ENCODE measurements around the gene POLN.

The POLN gene

DNA sequence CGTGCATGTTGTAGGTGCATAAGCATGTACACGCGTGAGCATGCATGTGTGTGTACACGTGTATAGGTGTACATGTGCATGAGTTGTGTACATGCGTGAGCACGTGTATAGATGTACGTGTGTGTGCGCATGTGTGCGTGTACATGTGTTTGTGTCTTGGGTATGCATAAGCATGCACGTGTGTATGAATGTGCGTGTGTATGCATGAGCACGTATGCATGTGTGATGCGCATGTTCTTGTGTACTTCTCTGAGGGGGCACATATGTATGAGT, 173.8 kb downstream of the POLN start:
- TF ChIP-seq ZFP30 (CRISPR knock-in tag; IDR thresholded peaks at IDR 0.05) (no peak), PPARA (CRISPR knock-in tag; IDR thresholded peaks at IDR 0.05; ENCODE audit: borderline replicate concordance) (no peak), ZNF70 (CRISPR knock-in tag; IDR thresholded peaks at IDR 0.05) (no peak), ZFP3 (CRISPR knock-in tag; IDR thresholded peaks at IDR 0.05) (no peak), GLIS3 (CRISPR knock-in tag; IDR thresholded peaks at IDR 0.05) (no peak), BACH2 (CRISPR knock-in tag; IDR thresholded peaks at IDR 0.05; ENCODE audit: borderline replicate concordance) (no peak), ISL1 (CRISPR knock-in tag; IDR thresholded peaks at IDR 0.05) (no peak), SNAI2 (CRISPR knock-in tag; IDR thresholded peaks at IDR 0.05) (no peak), ESRRG (CRISPR knock-in tag; IDR thresholded peaks at IDR 0.05) (no peak), TCF4 (CRISPR knock-in tag; IDR thresholded peaks at IDR 0.05; ENCODE audit: borderline replicate concordance) (no peak), ZNF8 (CRISPR knock-in tag; IDR thresholded peaks at IDR 0.05) (no peak), OSR1 (CRISPR knock-in tag; IDR thresholded peaks at IDR 0.05) (no peak), RARB (CRISPR knock-in tag; IDR thresholded peaks at IDR 0.05) (no peak)
- TF ChIP-seq, protein P1, sequence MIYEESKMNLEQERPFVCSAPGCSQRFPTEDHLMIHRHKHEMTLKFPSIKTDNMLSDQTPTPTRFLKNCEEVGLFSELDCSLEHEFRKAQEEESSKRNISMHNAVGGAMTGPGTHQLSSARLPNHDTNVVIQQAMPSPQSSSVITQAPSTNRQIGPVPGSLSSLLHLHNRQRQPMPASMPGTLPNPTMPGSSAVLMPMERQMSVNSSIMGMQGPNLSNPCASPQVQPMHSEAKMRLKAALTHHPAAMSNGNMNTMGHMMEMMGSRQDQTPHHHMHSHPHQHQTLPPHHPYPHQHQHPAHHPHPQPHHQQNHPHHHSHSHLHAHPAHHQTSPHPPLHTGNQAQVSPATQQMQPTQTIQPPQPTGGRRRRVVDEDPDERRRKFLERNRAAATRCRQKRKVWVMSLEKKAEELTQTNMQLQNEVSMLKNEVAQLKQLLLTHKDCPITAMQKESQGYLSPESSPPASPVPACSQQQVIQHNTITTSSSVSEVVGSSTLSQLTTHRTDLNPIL (CRISPR knock-in tag; IDR thresholded peaks at IDR 0.05; ENCODE audit: low read depth) = no peak
- TF ChIP-seq, protein P2, sequence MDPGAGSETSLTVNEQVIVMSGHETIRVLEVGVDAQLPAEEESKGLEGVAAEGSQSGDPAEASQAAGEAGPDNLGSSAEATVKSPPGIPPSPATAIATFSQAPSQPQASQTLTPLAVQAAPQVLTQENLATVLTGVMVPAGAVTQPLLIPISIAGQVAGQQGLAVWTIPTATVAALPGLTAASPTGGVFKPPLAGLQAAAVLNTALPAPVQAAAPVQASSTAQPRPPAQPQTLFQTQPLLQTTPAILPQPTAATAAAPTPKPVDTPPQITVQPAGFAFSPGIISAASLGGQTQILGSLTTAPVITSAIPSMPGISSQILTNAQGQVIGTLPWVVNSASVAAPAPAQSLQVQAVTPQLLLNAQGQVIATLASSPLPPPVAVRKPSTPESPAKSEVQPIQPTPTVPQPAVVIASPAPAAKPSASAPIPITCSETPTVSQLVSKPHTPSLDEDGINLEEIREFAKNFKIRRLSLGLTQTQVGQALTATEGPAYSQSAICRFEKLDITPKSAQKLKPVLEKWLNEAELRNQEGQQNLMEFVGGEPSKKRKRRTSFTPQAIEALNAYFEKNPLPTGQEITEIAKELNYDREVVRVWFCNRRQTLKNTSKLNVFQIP (CRISPR knock-in tag; IDR thresholded peaks at IDR 0.05; ENCODE audit: borderline replicate concordance, low read depth) = no peak
- TF ChIP-seq, protein P3, sequence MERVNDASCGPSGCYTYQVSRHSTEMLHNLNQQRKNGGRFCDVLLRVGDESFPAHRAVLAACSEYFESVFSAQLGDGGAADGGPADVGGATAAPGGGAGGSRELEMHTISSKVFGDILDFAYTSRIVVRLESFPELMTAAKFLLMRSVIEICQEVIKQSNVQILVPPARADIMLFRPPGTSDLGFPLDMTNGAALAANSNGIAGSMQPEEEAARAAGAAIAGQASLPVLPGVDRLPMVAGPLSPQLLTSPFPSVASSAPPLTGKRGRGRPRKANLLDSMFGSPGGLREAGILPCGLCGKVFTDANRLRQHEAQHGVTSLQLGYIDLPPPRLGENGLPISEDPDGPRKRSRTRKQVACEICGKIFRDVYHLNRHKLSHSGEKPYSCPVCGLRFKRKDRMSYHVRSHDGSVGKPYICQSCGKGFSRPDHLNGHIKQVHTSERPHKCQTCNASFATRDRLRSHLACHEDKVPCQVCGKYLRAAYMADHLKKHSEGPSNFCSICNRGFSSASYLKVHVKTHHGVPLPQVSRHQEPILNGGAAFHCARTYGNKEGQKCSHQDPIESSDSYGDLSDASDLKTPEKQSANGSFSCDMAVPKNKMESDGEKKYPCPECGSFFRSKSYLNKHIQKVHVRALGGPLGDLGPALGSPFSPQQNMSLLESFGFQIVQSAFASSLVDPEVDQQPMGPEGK (CRISPR knock-in tag; IDR thresholded peaks at IDR 0.05; ENCODE audit: borderline replicate concordance) = no peak
- TF ChIP-seq, protein P4, sequence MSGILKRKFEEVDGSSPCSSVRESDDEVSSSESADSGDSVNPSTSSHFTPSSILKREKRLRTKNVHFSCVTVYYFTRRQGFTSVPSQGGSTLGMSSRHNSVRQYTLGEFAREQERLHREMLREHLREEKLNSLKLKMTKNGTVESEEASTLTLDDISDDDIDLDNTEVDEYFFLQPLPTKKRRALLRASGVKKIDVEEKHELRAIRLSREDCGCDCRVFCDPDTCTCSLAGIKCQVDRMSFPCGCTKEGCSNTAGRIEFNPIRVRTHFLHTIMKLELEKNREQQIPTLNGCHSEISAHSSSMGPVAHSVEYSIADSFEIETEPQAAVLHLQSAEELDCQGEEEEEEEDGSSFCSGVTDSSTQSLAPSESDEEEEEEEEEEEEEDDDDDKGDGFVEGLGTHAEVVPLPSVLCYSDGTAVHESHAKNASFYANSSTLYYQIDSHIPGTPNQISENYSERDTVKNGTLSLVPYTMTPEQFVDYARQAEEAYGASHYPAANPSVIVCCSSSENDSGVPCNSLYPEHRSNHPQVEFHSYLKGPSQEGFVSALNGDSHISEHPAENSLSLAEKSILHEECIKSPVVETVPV (CRISPR knock-in tag; IDR thresholded peaks at IDR 0.05) = no peak
- ATAC-seq = no peak

DNA sequence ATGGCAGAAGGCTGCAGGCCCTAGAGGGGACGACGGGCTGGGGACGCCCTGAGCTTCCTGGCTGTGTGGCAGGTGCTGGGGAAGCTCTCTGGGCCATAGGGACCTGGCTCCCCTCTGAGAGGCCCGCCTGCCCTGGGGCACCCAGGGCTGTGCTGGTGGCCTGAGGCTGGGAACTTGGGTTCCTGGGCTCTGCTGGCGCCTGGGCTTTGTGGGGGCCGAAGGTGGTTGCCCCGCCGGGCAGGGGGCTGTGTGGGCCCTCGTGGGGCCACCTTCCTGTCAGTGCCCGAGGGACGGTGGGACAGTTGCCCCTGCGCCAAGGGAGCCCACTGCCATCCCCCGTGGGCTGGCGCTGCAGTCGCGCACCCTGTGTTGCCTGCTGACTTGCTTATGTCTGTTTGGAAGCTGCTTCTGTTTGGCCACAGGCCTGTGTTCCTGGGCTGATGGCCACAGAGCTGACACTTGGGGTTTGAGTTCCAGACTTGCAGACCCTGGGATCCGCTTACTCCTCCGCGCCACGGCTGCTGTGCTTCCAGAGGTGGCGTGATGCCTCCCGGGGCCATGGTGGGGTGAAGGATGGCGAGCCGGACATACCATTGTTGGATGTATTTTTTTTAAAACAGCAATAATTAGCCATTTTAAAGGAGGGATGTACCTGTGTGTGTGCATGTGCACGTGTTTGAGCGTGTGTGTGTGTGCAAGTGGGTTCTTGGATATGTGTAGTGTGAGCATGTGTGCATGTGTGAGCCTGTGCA, 174.3 kb downstream of the POLN start:
- ATAC-seq = no peak
- no peak for TF ChIP-seq BACH2 (CRISPR knock-in tag; IDR thresholded peaks at IDR 0.05; ENCODE audit: borderline replicate concordance)
- TF ChIP-seq, protein P1 (CRISPR knock-in tag; IDR thresholded peaks at IDR 0.05; ENCODE audit: low read depth) = no peak
- no peak for TF ChIP-seq PPARA (CRISPR knock-in tag; IDR thresholded peaks at IDR 0.05; ENCODE audit: borderline replicate concordance)
- TF ChIP-seq ESRRG (CRISPR knock-in tag; IDR thresholded peaks at IDR 0.05) = no peak
- no peak for TF ChIP-seq OSR1 (CRISPR knock-in tag; IDR thresholded peaks at IDR 0.05)
- no peak for TF ChIP-seq ARNTL (CRISPR knock-in tag; IDR thresholded peaks at IDR 0.05; ENCODE audit: borderline replicate concordance, low read depth)
- TF ChIP-seq CSDC2 (CRISPR knock-in tag; IDR thresholded peaks at IDR 0.05) = no peak
- no peak for TF ChIP-seq ZFP30 (CRISPR knock-in tag; IDR thresholded peaks at IDR 0.05)
- TF ChIP-seq SNAI2 (CRISPR knock-in tag; IDR thresholded peaks at IDR 0.05) = no peak
- TF ChIP-seq GLIS3 (CRISPR knock-in tag; IDR thresholded peaks at IDR 0.05) = no peak
- TF ChIP-seq ZNF565 (CRISPR knock-in tag; conservative IDR thresholded peaks at IDR 0.05; ENCODE audit: low read depth) = no peak
- no peak for TF ChIP-seq TOX (CRISPR knock-in tag; IDR thresholded peaks at IDR 0.05; ENCODE audit: borderline replicate concordance)
- TF ChIP-seq ZNF70 (CRISPR knock-in tag; IDR thresholded peaks at IDR 0.05) = no peak
- TF ChIP-seq, protein P4 (CRISPR knock-in tag; IDR thresholded peaks at IDR 0.05) = no peak
- TF ChIP-seq ISL1 (CRISPR knock-in tag; IDR thresholded peaks at IDR 0.05) = no peak
- TF ChIP-seq, protein P5, sequence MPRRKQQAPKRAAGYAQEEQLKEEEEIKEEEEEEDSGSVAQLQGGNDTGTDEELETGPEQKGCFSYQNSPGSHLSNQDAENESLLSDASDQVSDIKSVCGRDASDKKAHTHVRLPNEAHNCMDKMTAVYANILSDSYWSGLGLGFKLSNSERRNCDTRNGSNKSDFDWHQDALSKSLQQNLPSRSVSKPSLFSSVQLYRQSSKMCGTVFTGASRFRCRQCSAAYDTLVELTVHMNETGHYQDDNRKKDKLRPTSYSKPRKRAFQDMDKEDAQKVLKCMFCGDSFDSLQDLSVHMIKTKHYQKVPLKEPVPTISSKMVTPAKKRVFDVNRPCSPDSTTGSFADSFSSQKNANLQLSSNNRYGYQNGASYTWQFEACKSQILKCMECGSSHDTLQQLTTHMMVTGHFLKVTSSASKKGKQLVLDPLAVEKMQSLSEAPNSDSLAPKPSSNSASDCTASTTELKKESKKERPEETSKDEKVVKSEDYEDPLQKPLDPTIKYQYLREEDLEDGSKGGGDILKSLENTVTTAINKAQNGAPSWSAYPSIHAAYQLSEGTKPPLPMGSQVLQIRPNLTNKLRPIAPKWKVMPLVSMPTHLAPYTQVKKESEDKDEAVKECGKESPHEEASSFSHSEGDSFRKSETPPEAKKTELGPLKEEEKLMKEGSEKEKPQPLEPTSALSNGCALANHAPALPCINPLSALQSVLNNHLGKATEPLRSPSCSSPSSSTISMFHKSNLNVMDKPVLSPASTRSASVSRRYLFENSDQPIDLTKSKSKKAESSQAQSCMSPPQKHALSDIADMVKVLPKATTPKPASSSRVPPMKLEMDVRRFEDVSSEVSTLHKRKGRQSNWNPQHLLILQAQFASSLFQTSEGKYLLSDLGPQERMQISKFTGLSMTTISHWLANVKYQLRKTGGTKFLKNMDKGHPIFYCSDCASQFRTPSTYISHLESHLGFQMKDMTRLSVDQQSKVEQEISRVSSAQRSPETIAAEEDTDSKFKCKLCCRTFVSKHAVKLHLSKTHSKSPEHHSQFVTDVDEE (CRISPR knock-in tag; IDR thresholded peaks at IDR 0.05) = no peak
- no peak for TF ChIP-seq TCF4 (CRISPR knock-in tag; IDR thresholded peaks at IDR 0.05; ENCODE audit: borderline replicate concordance)

Measured in SK-N-SH treated with all-trans-retinoic acid at 6 μM for 48 hours (cell line).